Melanocyte of skin (primary cell): ENCODE measurements around the gene DNAJC17. TPM values are rescaled to one million over a fixed set of nuclear protein-coding genes. Genes with fewer than 3 reads are reported as not detected.

Source experiments
- small RNA-seq, 2 donors: library from RNA; depleted of rRNA; stranded (forward); fragments of <200 nt; gene quantifications; one replicate each; pipeline ENCODE3, GENCODE V24; 2012
- total RNA-seq, 2 donors: library from RNA; depleted of rRNA; stranded (reverse); fragments of >200 nt; gene quantifications; 2 replicates each; pipeline ENCODE4 v1.2.3, GENCODE V29; 2012

The DNAJC17 gene, protein sequence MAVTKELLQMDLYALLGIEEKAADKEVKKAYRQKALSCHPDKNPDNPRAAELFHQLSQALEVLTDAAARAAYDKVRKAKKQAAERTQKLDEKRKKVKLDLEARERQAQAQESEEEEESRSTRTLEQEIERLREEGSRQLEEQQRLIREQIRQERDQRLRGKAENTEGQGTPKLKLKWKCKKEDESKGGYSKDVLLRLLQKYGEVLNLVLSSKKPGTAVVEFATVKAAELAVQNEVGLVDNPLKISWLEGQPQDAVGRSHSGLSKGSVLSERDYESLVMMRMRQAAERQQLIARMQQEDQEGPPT
- total RNA-seq, result 10 to 100 TPM; 17.9 to 26.3 TPM

DNA sequence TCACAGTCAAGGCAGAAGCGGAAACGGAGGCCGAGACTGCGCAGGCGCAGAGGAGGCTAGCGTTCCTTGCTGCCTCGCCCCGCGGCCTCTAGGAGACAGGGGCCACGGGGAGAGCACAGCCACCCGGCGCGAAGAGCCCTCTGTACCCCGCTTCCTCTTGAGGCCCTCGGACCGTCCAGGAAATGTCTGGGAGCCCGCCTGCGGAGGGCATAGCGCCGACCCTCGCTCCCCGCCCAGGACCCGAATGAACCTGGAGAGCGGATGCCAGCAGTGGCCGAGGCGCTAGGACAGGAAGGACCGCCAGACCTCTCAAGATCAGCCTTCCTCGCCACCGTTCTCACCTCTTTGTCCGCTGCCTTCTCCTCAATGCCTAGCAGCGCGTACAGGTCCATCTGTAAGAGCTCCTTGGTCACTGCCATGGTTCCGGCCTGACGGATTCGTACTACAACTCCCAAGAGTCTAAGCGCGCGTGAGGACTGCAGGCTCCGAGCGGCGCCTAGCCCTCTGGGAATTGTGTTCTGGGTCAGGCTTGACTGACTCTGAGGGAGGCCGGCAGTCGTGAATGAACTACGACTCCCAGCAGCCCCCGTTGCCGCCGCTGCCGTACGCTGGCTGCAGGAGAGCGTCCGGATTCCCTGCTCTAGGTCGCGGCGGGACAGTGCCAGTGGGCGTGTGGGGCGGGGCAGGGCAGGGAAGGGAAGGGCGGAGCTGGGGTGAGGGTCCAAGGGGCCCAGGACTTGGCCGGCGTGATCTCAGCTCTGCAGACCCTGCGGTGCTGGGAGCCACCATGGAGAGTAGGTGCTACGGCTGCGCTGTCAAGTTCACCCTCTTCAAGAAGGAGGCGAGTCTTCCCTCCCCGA is at the start of gene DNAJC17, which contains the start of gene ZFYVE19:
DNAJC17 (minus strand) TSS at position 446 of the 860 bp plus-strand sequence; CDS start at position 419, 27 bp downstream.
ZFYVE19 (plus strand) TSS at position 62 of the 860 bp plus-strand sequence; CDS start at position 563, 501 bp downstream.

DNA sequence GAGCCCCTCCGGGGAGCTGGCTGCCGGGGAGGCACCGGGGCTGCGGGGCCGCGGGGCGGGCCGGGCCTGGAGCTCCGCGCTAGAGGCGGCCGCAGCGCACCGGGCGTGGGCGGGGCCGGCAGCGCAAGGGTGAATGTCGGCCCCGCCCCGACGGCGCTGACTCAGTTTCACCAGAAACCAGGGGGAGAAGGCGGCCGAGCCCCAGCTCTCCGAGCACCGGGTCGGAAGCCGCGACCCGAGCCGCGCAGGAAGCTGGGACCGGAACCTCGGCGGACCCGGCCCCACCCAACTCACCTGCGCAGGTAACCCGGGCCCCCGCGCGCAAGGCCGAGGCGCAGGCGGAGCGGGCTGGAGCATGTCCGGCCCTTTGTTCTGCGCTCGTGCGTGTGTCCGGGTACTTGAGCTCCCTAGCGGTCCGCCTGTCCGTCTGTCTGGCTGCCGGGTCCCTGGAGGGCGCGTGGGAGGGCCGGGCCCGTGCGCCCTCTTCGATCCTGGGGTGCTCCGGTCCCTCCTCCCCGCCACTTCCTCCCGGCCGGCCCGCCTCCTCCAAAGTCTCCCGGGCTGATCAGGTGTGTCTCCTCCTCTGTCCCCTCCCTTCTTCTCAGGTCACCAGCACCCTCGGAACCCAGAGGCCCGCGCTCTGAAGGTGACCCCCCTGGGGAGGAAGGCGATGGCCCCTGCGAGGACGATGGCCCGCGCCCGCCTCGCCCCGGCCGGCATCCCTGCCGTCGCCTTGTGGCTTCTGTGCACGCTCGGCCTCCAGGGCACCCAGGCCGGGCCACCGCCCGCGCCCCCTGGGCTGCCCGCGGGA is 36.8 kb upstream of the DNAJC17 start, which contains the start of gene SPINT1:
SPINT1 (plus strand) TSS at position 164 of the 811 bp plus-strand sequence; CDS start at position 671, 507 bp downstream.

DNA sequence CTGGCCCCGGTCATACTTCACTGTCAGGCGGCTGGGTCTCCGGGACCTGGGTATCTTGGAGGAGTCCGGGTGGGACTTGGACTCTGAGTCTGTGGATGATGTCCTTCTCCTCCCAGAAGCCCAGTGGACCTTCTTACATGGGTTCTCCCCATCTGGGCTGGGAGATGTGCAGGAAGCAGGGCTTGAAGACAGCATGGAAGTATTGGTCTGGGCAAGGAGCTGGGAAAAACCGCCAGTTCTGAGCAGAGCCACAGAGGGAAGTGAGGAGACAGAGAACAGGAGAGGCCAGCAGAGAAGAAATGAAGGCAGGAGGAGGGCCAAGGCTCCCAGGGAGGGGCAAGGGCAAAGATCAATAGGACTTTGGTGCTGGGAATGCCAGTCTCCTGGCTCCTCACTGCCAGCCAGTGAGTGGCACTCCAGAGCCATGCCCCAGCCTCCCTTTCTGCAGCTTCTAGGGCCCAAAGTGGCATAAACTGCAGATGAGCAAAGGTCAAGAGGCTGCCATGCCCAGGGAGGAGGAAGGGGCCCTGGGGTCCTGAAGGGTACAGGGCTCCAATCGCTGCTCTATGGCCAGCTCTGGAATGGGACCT is 21.3 kb upstream of the DNAJC17 start, which contains the start of gene PPP1R14D:
PPP1R14D (minus strand) TSS at position 262 of the 590 bp plus-strand sequence; CDS start at position 195, 67 bp downstream.

DNA sequence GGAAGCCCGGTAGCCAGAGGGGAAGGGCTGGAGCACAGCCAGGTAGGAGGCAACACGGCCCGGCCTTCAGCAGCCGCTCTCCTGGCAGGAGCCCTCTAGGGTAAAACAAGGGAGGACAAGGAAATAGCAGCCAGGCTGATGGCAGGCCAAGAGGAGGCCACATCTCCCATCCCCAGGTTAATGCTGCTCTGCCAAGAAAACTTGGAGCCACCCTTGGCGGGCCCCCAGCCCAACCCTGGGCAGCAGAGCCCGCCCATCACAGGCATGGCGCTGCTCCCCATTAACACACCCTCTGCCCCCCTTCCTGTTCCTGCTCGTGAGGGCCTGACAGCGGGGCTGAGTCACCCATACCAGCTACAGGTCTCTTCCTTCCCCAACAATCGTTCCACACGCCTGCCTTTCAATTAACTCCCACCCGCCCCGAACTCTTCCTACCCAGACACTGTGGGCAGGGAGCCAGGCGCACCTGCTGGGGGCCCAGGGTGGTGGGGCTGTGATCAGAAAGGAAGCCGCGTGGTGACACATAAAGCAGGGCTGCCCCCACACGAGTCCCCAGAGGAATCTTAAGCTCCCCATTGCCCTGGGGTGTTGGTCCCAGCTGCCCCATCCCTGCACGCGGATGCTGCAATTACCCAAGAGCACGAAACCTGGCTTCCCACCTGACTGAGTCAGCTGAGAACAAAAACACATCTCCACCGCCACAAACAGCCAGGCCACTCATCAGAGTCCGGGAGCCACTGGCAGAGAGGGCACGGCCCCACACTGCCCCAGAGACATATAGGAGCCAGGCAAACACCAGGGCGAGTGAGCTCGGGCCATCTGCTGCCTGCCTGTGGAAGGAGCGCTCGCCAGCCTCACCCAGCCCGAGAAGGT is 37.8 kb downstream of the DNAJC17 start, which contains the start of gene C15orf62:
C15orf62 (plus strand) TSS at position 707 of the 873 bp plus-strand sequence. CDS start 516 bp downstream, outside the sequence.

DNA sequence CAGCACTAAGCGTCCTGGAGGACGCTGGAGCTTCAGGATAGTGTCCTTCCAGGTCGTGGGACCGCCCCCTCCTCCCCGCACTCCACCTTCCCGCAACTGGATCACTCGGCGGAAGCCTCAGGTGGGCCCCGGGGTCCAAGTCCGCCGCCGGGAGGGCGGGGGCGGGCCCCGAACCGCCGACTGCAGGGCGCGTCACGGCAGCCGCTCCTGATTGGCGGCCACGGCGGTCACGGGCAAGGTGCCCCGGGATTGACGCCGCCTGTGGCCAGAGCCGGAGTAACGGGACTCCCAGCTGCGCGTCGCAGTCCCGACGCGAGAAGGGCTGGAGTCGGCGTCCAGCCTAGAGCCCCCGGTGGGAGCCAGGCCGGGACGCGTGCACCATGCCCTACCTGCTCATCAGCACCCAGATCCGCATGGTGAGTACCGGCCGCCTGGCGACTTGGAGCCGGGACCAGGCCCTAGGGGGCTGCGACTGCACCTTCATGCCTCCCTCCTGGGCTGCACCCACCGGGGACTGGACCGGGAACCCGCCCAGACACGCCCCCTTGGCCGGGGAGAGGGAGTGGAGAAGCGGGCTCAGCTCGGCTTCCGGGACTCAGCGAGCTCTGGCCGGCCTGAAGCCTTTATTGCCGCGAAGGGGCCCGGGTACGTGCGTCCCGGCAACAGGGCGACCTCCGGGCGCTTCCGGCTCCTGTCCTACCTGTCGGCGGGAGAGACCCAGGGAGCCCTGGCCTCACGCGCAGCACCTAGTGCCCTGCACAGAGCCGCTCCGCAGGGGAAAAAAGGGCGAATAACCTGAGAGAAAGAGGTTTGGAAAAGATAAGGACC is 43.3 kb downstream of the DNAJC17 start, which contains the start of gene GCHFR:
GCHFR (plus strand) TSS at position 268 of the 828 bp plus-strand sequence; CDS start at position 381, 113 bp downstream.

DNA sequence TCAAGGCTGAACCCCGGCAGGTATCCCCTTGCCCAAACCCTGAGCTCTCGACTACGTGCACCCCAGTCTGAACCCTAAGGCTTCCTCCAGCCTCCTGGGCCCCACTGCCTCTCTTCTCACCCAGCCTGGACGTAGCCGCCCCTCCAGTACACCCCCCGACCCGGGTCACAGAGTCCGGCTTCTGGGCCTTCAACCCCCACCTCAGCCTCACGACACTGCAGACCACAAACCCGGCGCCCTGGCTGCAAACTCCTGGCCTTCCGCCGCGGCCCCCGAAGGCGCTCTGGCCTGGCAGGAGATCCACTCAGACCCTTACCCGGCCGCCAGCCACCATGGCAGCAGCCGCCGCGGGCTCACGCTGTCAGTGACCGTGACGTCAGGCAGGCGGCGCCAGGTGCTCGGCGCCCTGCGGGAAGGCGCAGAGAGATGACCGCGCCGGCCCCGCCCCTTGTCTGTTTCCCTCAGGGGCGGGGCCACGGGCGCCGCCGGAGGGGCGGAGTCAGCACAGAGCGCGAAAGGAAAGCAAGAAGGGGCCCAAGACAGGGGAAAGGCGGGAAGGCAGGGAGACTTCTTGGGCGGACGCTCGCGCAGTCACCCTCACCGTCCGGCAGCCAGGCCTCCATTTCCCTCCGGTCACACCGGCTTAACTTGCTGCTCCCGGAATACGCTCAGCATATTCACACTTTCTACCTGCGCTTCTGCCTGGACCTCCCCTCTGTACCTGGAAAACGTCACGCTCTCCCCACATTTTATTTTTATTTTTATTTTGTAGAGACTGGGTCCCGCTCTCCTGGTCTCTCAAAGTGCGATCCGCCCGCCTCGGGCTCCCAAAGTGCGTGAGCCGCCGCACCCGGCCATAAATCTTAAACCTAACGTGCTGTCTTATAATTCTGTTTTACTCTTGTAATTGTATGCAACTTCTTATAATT is 52.1 kb downstream of the DNAJC17 start, which contains the start of gene RMDN3:
RMDN3 (minus strand) TSS at position 372 of the 929 bp plus-strand sequence. CDS start 471 bp downstream, outside the sequence.

Small RNA genes lying within 50 kb of the gene (small RNA-seq; reads per million reads assigned to genes)
- 0 reads per million in 2 donors for gene SUMO2P15

Other genes with a start within 250 kb of the DNAJC17 start
- 10 to 100 TPM; 21.0 to 23.1 TPM for gene CCDC32, start 242.4 kb downstream of the DNAJC17 start, total RNA-seq
- 10 to 100 TPM in 1 of 2 donors, 1 to 10 TPM in 1; 10.0 to 17.3 TPM for gene RPUSD2, start 238.2 kb downstream of the DNAJC17 start, total RNA-seq
- 10 to 100 TPM; 14.5 to 22.6 TPM for gene KNL1, start 213.2 kb downstream of the DNAJC17 start, total RNA-seq
- 1 to 10 TPM; 3.4 to 10.0 TPM for gene RAD51, start 112.3 kb downstream of the DNAJC17 start, total RNA-seq
- 10 to 100 TPM; 18.6 to 24.8 TPM for gene RMDN3, start 52.2 kb downstream of the DNAJC17 start, total RNA-seq
- 1 to 10 TPM; 1.7 to 2.1 TPM for gene GCHFR, start 43.4 kb downstream of the DNAJC17 start, total RNA-seq
- gene C15orf62, start 37.5 kb downstream of the DNAJC17 start, total RNA-seq, result not detected
- gene ZFYVE19, start 384 bp downstream of the DNAJC17 start, total RNA-seq, result 10 to 100 TPM; 42.7 to 46.6 TPM
- gene PPP1R14D, start 21.2 kb upstream of the DNAJC17 start, total RNA-seq, result not detected
- 10 to 100 TPM; 12.0 to 15.7 TPM for gene SPINT1, start 36.6 kb upstream of the DNAJC17 start, total RNA-seq
- under 1 TPM in 1 of 2 donors, not detected in 1; under 0.01 TPM for gene RHOV, start 66.8 kb upstream of the DNAJC17 start, total RNA-seq
- gene VPS18, start 87.0 kb upstream of the DNAJC17 start, total RNA-seq, result 100 to 1,000 TPM in 1 of 2 donors, 10 to 100 TPM in 1; 90.2 to 109 TPM
- gene DLL4, start 121.9 kb upstream of the DNAJC17 start, total RNA-seq, result under 1 TPM; under 0.01 to 0.33 TPM
- gene CHAC1, start 146.0 kb upstream of the DNAJC17 start, total RNA-seq, result 10 to 100 TPM in 1 of 2 donors, 1 to 10 TPM in 1; 5.5 to 23.3 TPM